Heart left ventricle (tissue), 16 donors: ENCODE measurements around the gene HHATL. TPM values are rescaled to one million over a fixed set of nuclear protein-coding genes. Genes with fewer than 3 reads are reported as not detected.

ENCODE experiments used
- ATAC-seq, 4 donors: fragments of 200-7000 bp; cut with Tn5 transposase; one replicate each; pipeline ENCODE4 v1.9.1; 2020 to 2022; ENCODE audit warnings: moderate library complexity in 4 of 4, mild to moderate bottlenecking in 3 of 4, moderate number of reproducible peaks in 1 of 4
- DNase-seq, 5 donors: peaks; one replicate each; pipeline ENCODE4 v3.0.0-alpha.2; 2020
- H3K27ac ChIP-seq, 12 donors: fragments of 200-600 bp; sonication (generic) in 4 of 12; one replicate each; pipeline versions ENCODE4 v1.5.0 to v1.8.0; 2016 to 2022; ENCODE audit warnings: mild to moderate bottlenecking in 2 of 12
- H3K27me3 ChIP-seq, 9 donors: fragments of 200-600 bp; sonication (generic) in 2 of 9; one replicate each; pipeline versions ENCODE4 v1.5.1 to v1.8.0; 2016 to 2022; ENCODE audit warnings: mild to moderate bottlenecking in 3 of 9
- H3K36me3 ChIP-seq, 9 donors: fragments of 200-600 bp; sonication (generic) in 2 of 9; one replicate each; pipeline versions ENCODE4 v1.5.0 to v1.8.0; 2018 to 2022; ENCODE audit warnings: mild to moderate bottlenecking in 2 of 9
- H3K4me1 ChIP-seq, 12 donors: fragments of 200-600 bp; sonication (generic) in 4 of 12; one replicate each; pipeline versions ENCODE4 v1.5.0 to v1.8.0; 2016 to 2022; ENCODE audit warnings: mild to moderate bottlenecking in 3 of 12
- H3K4me3 ChIP-seq, 12 donors: fragments of 200-600 bp; sonication (generic) in 4 of 12; one replicate each; pipeline versions ENCODE4 v1.5.0 to v1.8.0; 2017 to 2022; ENCODE audit warnings: mild to moderate bottlenecking in 9 of 12, moderate library complexity in 4 of 12
- H3K9me3 ChIP-seq, 12 donors: fragments of 200-600 bp; sonication (generic) in 4 of 12; one replicate each; pipeline versions ENCODE4 v1.5.0 to v1.8.0; 2016 to 2022; ENCODE audit warnings: mild to moderate bottlenecking in 1 of 12
- CTCF ChIP-seq, 12 donors: fragments of 200-600 bp; sonication (generic) in 4 of 12; IDR thresholded peaks; one replicate each; pipeline versions ENCODE4 v1.5.0 to v1.8.0; 2018 to 2022; ENCODE audit warnings: antibody characterized with exemption in 12 of 12, mild to moderate bottlenecking in 5 of 12
- POLR2A ChIP-seq, 2 donors: fragments of 450-650 bp; IDR thresholded peaks; one replicate each; pipeline ENCODE4 v1.6.1; 2017; ENCODE audit warnings: antibody characterized with exemption in 2 of 2, mild to moderate bottlenecking in 2 of 2, moderate library complexity in 2 of 2
- WGBS, 4 donors: extraction: QIAGEN DNeasy Blood & Tissue Kit in 2 of 4; methylation state at CpG; one replicate each; pipeline versions ENCODE4 v1.1.5 to v1.1.7; 2013 to 2018; 5-methylcytosine and 5-hydroxymethylcytosine counted together
- intact Hi-C, 10 donors: fragments of 100-400 bp; cut with DNase I; formaldehyde crosslinking; loops; one replicate each; pipeline versions ENCODE4 v1.11.1 to v1.14.2; 2022
- polyA plus RNA-seq, 2 donors: library from polyadenylated mRNA; stranded (reverse); fragments of 200-250 nt; gene quantifications; one replicate each; pipeline ENCODE4 v1.2.3, GENCODE V29; 2013
- total RNA-seq, 9 donors: library from RNA; depleted of rRNA in 2 of 9; stranded (reverse); fragments of >200 nt in 2 of 9; fragmentation: NEBNext Ultra II Directional in 3 of 9; extraction: Animal tissue kit (Norgen Biotek cat#: 25700) in 3 of 9; gene quantifications; one replicate each; pipeline versions ENCODE4 v1.1.0 to v1.2.4, GENCODE V29; 2016 to 2023
- donor health status: ischemic (EF 13 %, LVEDD 7.1; RV severe dilation, severe dysfunction).
- donor health status: healthy with polysubstance abuse.
- donor health status: DM: no; HTN: yes; CAD: no.
- donor health status: DM: no; HTN: no; CAD: no.
- donor health status: ischemic (EF 25% LVEDD 6.9; RV normal size, moderate dysfunction).
- donor health status: ischemic (EF 25% LVEDD 5.7; RV mildly dilated, moderate dysfunction).
- donor health status: healthy.
- donor health status: DM: yes; HTN: yes; CAD: no.
- donor health status: ischemic (EF 35%, LVEDD 5.7; RV mildly dilated, moderate dysfunction).
- donor health status: nonischemic (EF 11% LVEDD 7.7; RV severe dilation, severe dysfunction).
- donor health status: DM: yes; HTN: yes; CAD: no.
- donor health status: PGD.
- donor health status: ischemic (EF 29% LVEDD 5.4; RV normal size, mild dysfunction).
- donor health status: nonischemic (EF 23%, LVEDD 6.1; RV moderate dilation, normal function).

The HHATL gene
- total and polyA plus RNA-seq, 11 donors, result 188 to 1,023 (median 538) TPM

DNA sequence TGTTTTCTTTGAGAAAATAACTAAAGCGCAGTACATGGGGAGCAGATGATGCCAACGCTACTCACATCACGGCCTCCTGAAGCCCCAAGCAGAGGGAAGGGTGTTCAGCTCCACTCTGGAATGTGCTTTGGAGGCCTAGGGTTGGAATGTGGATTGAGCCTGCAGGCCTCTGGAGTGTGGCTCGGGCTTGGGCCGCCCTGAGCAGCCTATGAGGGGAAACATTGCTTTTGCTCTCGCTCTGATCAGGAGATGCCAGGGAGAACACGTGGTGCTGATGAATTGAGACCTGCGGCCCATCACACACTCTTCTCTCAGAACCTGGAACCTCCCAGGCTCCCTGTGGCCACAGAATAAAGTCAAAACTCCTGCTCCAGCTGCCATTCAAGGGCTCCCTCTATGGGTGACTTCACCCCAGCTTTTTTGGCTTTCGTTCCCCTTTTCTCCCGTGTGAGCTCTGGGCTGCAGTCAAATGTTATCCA, 47.2 kb upstream of the HHATL start:
- 46 to 65% (median 52%) methylated on average over 10 of the region's 10 CpGs for WGBS, 4 donors
- H3K27me3 ChIP-seq, result no peaks in the 10 kb centered on the region

GRCh38 chr3:42749025-42749752, 46.6 kb upstream of the HHATL start:
- Histone ChIP-seq H3K9me3 (no peaks in the 10 kb centered on the region), H3K27ac (peak overlapping the region in 3 of 12 donors; percentile 24 to 94 (median 87)), H3K4me3 (no peak overlapping the region), H3K4me1 (peaks cover 0 to 52% (median 16%) of the 10 kb centered on the region in 12 donors), H3K27me3 (no peaks in the 10 kb centered on the region), H3K36me3 (no peaks in the 10 kb centered on the region)
- WGBS, 4 donors, result 83 to 90% (median 86%) methylated on average over 10 of the region's 10 CpGs
- intact Hi-C loops, result loop anchor here (5.0 to 10.0 kb wide), 7 partner anchors 87 to 524 kb away; partner anchors contain the start of genes SEC22C (in 5 of the 10) and NKTR (in 1 of the 10)
- TF ChIP-seq CTCF (IDR thresholded peaks at IDR 0.05), result no peak
- no peak for ATAC-seq
- DNase-seq, result no peak

More for the DNA sequence above, 47.2 kb upstream of the HHATL start:
- H3K27ac ChIP-seq, result peak overlapping the region in 3 of 12 donors; percentile 24 to 94 (median 87)
- H3K4me1 ChIP-seq, result peaks cover 0 to 47% (median 13%) of the 10 kb centered on the region in 12 donors
- H3K36me3 ChIP-seq, result no peaks in the 10 kb centered on the region
- ATAC-seq (peak; percentile 15 to 47 (median 31)), DNase-seq (peak in 1 of 5 donors; percentile 31)
- no peaks in the 10 kb centered on the region for H3K9me3 ChIP-seq
- TF ChIP-seq POLR2A (IDR thresholded peaks at IDR 0.05), result no peak
- peak; percentile 9 to 61 (median 38) for TF ChIP-seq CTCF (IDR thresholded peaks at IDR 0.05)
- H3K4me3 ChIP-seq, result no peak overlapping the region
- intact Hi-C loops, result loop anchor here (5.0 to 10.0 kb wide), 9 partner anchors 87 to 525 kb away; partner anchors contain the start of genes SEC22C (in 7 of the 10), NKTR (in 1 of the 10) and VIPR1 (in 1 of the 10)

DNA sequence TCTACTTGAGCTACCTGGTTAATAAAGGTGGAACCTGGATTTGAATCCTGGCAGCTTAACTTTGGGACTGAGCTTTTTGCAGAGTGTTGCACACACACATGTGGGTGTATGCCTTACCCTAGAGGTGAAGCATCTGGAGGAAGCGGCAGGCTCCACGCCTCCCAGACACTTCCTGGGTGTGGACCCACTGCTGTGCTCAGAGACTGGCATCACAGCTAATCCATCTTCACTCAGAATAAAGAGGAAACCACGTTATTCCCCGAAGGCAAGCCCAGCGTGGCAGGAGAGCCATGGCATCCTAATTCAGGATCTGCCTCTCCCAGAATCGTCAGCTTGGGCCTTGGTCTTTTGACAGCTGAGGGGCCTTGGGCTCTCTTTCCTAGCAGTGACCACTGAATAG, 45.0 kb upstream of the HHATL start:
- Histone ChIP-seq H3K27me3 (no peaks in the 10 kb centered on the region), H3K36me3 (no peaks in the 10 kb centered on the region), H3K4me3 (no peak overlapping the region), H3K27ac (peak overlapping the region in 4 of 12 donors; percentile 62 to 94 (median 74)), H3K9me3 (no peaks in the 10 kb centered on the region), H3K4me1 (peaks cover 0 to 52% (median 17%) of the 10 kb centered on the region in 12 donors)
- WGBS, 4 donors, result 54 to 71% (median 65%) methylated on average over 5 to 6 of the region's 6 CpGs
- intact Hi-C loops, result loop anchor here (2.0 to 10.0 kb wide), 8 partner anchors 85 to 523 kb away; partner anchors contain the start of genes SEC22C (in 5 of the 10) and NKTR (in 1 of the 10)
- no peak for ATAC-seq
- TF ChIP-seq CTCF (IDR thresholded peaks at IDR 0.05), result no peak
- no peak for TF ChIP-seq POLR2A (IDR thresholded peaks at IDR 0.05)
- no peak for DNase-seq
